Ecto neural progenitor cell (in vitro differentiated cells): ENCODE measurements around the gene PIGL.
A peak's percentile ranks its signal among the peaks of the same experiment; 100 is the strongest.
"Not testable (repeated sequence)": the region's sequence is repeated elsewhere in the genome, so short reads cannot be mapped to it uniquely, and the experiment has no call there.

Source experiments
- DNase-seq: peaks from one replicate; pipeline ENCODE4 v3.0.0-alpha.2; 2018; ENCODE audit warnings: low spot score

PIGL gene

DNA sequence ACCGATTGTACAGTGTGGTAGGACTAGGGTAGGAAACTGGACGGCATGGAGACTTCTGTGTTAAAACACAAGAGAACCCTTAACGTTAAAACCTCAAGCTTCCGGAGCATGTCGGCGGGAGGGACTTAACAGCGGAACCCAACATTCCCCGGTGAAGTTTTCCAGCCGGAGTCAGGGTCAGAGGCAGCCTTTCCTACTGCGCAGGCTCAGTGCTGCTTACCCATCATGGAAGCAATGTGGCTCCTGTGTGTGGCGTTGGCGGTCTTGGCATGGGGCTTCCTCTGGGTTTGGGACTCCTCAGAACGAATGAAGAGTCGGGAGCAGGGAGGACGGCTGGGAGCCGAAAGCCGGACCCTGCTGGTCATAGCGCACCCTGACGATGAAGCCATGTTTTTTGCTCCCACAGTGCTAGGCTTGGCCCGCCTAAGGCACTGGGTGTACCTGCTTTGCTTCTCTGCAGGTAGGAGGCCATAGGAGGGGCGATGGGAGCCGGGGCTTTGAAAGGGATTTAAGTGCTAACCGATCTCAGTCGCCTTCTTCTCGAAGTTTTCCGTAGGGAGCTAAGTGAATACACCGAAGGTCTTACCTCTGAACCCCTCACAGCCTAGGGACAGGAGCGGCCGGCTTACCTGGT, at the start of gene PIGL:
PIGL (plus strand) TSS at position 209 of the 634 bp plus-strand sequence; CDS start at position 226, 17 bp downstream.
- DNase-seq: peak; percentile 96

DNA sequence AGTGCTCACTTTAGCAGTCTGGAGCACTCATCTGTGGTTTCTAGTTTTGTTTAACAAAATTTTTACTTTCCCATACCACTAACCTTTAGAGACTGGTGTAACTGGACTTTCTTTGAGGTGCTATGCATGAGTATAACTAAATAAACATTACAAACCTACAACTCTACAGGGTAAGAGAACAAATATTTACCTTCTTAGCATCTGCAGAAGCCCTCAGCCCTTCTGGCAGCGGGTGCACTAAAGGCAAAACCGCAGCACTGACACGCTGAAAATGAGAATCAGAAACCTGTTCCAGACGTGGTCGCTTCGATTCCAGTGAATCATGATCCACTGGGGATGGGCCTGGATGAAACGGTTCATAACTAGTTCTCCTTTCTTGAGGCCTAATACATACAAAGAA, 45.4 kb upstream of the PIGL start:
- DNase-seq: no peak

DNA sequence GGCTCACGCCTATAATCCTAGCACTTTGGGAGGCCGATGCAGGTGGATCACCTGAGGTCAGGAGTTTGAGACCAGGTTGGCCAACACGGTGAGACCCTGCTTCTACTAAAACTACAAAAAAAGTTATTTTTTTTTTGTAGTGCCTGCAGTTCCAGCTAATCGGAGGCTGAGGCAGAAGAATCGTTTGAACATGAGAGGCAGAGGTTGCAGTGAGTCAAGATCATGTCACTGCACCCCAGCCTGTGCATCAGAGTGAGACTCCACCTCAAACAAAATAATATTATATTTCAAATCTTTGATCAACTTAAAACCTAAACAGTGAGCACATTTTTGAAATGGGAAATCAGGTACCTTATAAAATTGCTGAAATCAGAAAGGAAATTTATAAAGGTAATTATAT, 38.2 kb upstream of the PIGL start:
- no peak for DNase-seq

DNA sequence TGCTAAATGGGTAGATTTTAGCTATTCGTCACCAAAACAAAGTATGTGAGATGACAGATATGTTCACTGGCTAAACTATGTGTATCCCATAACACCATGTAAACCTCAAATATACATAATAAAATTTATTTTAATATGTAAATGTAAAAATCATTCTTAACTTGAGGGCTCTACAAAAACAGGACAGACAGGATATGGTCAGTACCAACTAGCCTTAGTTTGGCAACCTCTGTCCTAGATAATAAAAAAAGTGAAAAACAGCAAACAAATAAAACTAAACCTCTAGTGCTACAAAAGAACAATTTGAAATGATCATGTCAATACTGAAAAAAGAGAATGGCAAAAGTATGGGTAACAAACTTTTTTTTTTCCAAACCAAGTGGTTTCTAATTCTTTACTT, 35.4 kb upstream of the PIGL start:
- no peak for DNase-seq

DNA sequence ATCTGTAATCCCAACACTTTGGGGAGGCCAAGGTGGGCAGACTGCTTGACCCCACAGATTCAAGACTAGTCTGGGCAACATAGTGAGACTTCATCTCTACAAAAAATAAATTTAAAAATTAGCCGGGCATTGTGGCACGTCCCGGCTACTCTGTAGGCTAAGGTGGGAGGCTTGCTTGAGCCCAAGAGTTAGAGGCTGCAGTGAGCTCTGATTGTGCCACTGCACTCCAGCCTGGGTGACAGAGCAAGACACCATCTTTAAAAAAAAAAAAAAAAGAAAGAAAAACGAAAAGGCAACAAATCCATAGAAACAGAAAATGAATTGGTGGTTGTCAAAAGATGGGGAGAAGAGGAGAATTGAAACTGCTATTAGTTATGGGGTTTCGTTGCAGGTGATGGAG, 29.4 kb upstream of the PIGL start:
- no peak for DNase-seq

DNA sequence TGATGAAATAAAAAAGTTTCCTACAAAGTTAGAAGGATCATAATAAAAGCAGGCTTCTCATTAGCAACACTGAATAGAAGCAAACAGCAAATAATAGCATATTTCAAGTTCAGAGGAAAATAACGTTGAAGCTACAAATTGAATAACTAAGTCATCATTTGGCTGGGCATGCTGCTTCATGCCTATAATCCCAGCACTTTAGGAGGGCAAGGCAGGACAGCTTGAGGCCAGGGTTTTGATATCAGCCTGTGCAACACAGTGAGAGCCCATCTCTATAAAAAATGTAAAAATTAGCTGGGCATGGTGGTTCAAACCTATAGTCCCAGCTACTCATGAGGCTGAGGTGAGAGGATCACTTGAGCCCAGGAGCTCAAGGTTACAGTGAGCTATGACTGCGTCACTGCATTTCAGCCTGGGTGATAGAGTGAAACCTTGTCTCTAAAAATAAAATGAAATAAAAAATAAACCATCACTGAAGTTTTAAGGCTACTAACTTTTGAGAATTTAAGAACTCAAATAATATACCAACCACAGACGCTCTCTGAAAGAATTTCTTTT, 27.1 kb upstream of the PIGL start:
- DNase-seq: no peak

DNA sequence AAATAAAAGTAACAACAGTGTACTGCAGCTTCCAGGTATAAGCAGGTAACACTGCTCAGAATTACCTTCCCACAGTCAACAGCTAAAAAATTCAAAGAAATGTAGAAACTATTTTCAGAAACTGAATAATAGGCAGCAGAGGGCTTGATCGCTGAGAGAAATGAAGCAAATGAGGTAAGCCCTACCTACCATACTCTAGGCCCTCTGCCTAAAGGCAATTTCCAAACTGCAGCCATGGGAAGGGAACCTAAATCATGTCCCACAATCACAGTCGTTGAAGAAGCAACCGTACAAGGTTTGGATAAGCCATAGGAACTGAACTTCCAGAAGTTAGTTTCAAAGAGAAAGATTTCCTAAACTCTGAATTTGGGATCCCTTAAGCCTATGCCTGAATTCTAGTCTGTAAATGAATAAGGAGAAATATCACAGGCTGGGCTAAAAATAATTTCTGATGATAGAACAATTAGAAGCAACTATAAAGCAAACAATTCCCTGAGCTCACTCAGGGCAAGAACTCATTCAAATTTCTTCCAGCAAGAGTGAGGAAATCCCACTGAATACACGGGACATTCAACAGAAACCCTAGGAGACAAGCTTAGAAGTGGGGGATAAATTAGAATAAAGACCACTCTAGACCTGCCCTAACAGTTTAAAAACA, 26.2 kb upstream of the PIGL start:
- no peak for DNase-seq

DNA sequence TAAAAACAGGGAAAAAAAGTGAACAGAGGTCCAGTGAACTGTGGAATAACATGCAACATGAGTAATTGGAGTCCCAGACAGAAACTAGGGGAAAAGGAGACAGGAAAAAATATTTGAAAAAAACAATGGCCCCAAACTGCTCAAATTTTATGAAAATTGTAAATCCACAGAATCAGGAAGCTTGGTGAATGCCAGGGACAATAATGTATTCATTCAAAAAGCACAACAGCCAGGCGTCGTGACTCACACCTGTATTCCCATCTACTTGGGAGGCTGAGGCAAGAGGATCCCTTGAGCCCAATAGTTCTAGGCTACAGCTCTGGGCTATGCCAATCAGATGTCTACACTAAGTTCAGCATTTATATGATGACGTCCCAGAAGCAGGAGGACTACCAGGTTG, 25.4 kb upstream of the PIGL start:
- no peak for DNase-seq

DNA sequence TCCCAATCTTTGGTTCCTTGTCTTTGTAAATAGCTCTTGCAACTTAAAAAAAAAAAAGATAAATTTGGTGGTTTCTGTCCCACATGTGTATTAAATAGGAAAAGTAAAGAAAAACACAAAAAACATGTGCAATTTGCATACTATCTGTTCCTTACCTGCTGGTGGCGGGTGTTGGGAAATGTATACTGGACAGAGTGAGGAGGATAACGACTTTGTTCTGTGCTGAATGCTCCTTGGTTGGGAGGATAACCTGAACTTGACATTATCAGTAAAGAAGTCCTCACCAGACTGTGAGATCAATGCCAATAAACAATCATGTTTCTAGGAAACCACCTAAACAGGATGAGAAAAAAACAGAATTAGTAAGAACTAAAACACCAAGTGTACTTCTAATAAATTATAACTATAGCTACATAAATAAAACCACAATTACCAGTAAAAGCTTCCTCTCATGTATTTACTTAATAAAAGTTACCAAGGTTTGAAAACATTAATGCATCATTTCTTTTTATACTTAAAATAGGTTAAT, 22.6 kb upstream of the PIGL start:
- not testable (repeated sequence) for DNase-seq

DNA sequence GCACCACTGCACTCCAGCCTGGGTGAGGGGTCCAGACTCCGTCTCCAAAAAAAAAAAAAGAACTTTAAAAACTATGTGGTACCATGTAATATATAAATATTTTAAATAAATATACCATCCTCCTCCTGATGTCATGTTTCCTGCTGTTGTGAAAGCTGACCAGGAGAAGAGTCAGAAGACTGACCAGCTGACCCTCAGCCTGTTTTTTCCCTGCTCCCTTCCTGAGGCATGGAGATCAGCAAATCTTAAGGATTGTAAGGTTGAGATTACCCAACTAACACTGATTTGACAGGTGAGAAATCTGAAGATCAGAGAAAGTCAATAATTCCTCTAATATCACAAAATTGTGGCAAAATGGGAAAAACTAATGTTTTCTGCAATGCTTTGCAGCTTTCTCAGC, 19.7 kb upstream of the PIGL start:
- no peak for DNase-seq

DNA sequence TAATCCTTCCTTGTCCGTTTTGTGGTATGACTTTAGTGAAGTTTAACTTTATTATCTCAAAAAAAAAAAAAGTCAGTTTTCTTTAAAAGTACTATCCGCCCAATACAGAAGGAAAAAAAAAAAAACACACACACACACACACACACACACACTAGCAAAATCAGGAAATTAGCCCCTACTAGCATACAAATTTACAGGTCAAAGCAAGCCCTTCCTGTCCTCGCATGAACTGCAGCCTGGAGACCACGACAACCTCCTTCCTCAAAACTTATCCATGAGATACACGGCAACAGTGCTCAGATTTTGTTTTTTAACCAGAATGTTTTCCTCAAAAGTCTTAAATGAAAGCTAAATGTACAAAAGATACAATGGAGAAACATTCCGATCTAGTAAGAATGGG, 17.9 kb upstream of the PIGL start:
- DNase-seq: no peak

DNA sequence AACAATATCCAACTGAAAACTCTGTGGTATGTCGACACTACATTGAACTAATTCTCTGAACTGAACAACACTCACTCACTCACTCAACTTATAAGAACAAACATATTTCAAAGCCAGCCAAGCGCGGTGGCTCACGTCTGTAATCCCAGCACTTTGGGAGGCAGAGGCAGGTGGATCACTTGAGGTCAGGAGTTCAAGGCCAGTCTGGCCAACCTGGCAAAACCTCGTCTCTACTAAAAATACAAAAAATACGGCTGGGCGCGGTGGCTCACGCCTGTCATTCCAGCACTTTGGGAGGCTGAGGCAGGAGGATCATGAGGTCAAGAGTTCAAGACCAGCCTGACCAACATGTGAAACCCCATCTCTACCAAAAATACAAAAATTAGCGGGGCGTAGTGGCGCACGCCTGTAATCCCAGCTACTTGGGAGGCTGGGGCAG, 15.3 kb upstream of the PIGL start:
- DNase-seq: not testable (repeated sequence)

DNA sequence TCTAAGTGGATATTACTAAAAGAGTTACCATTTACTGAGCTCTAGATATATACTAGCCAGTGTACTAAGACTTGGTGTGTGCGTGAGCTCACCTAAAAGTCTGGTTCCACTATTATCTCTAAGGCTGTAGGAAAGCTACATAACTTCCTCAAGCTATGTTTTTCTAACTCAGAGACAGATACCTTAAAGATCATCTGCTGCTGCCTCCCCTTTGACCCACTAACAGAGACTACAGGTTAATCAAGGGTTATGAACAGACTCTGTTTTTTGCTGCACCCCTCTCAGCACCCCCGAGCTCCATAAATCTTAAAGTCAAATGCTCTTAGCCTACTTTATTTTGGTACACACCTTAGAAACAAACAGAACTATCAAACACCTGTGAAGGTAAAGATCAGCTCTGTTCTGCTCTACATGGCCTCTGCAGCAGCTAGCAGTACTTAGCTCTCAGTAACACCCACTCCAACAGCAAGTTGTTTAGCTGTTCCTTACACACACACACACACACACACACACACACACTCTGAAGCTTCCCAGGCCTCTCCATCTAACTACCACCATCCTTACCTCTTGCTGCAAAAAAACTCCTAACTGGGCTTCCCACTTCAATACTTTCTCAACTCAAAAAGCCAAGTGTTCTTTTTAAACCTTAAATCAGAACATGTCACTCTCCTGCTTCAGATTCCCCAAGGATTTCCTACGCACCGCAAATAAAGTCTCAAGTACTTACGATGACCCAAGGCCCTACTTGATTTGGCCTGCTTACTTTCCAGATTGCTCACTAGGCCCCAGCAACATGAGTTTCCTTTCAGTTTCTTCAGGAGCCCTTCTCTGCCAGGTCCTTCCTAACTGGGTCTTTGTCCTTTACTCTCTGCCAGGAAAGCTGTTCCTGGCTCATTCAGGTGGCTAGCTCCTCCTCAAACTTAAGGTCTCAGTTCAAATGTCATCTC, 14.2 kb upstream of the PIGL start:
- not testable (repeated sequence) for DNase-seq

DNA sequence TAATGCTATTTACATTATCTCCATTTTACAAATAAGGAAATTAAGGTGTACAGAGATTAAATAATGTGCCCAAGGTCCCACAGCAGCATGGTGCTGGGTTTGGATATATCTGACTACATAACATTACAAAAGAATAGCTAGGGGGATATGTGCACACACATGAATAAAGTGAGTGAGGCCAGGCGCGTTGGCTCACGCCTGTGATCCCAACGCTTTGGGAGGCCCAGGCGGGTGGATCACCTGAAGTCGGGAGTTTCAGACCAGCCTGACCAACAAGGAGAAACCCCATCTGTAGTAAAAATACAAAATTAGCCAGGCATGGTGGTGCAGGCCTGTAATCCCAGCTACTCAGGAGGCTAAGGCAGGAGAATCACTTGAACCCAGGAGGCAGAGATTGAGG, 12.2 kb upstream of the PIGL start:
- not testable (repeated sequence) for DNase-seq

DNA sequence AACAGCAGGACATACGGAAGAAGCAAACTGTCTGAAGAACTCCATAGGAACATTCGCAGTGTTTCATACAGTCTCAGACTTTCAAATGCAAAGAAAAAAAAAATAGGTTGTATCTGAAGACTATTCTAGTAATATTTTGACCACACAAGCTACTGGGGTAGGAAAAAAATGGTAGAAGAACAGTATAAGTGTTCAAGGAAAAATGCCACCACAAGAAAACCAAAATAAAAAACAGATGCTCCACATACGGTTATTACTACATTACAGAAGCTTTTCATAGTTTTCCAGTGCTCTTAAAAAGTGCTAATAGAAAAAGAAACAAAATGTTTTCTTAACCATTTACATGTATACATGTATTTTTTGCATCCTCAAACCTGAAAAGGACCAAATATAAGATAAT, 5.4 kb upstream of the PIGL start:
- no peak for DNase-seq

DNA sequence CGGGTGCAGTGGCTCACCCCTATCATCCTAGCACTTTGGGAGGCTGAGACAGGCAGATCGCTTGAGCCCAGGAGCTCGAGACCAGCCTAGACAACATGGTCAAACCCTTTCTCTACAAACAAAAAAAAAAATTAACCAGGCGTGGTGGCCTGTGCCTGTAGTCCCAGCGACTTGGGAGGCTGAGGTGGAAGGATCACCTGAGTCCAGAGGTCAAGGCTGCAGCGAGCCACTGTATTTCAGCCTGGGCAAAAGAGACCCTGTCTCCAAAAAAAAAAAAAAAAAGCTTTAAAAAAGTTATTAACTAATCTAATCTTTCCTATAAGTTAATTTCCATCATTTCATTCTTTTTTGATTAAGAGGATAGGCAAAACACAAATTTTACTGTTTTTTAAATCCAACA, 4.2 kb upstream of the PIGL start:
- no peak for DNase-seq

DNA sequence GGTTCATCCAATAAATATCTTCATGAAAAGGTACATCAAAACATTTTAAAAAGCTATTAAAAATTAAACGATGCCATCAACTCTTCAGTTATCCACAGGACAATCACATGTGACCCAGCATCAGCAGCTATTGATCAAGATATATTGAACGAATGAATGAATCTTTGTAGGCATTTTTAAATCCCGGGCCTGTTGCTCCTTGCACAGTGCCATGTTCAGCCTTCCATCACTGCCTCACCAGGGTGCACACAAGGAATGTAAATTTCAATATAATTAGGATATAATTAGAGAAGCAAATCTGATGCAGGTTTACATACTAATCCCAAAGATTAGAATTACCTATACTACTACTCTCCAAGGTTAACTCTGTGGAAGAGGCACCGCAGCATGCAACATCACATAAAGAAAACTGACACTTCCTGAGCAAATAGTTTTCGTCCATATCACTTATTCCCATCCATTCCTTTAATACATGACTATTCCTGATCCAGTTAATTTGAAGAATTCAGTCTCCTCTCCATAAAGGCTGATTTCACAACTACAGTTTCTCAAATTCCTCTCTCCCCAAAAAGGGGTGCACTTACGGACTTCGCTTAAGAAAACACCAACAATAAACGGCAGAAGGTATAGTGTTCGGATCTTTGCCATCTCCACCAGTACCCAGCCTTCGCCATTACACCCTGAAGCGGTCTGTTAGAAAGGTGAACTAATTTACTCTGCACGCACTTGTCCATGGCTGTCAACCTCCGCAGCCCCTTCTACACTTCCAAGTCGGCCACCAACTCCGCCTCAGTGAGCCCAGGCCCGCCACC, 2.6 kb upstream of the PIGL start:
- DNase-seq: no peak

DNA sequence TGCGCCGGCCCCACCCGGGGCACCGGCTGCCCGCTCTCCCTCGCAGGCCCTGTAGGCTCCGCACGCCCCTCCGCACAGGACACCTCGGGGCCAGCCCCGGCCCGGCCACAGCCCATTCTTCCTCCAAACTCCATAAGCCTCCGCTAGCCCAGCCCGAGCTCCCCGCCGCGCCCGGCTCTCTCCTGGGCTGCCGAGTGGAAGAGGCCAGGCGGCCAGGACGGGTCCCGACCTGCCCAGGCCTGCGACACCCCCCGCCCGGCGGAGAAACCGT, 2.1 kb upstream of the PIGL start:
- no peak for DNase-seq

DNA sequence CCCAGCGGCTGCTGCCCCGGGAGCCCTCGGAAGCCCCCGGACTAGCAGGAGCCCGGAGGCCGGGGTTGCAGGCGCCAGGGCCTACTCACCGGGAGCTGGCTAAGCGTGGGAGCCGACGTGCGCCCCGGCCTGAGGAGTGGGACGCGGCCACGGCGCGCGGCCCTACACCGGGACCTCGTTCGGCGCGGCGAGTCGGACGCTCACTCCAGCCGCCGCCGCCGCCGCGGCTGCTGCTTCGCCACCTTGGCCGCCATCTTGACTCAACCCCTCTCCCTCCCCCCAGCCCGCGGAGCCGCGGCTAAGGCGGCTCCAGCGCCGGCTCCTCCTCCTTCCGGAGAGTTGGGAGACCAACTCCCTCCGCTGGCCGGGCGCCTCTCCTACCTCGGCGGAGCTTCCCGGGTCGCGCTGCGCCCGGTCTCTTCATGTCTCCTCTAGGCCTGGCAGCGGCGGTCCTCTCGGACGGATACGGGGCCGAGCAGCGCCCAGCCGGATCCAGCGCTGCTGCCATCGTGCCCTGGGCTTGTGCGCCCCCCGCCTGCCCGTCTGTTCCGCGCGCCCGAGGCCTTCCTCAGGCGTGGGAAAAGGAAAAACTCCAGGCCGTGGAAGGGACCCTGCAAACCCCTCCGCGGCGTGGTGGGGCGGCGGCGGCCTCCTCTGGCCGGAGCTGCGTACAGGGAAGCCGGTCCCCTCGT, 1.6 kb upstream of the PIGL start, which contains the start of gene NCOR1:
NCOR1 (minus strand) TSS at position 262 of the 692 bp plus-strand sequence. CDS start 20,965 bp downstream, outside the sequence.
- DNase-seq: peak; percentile 98

DNA sequence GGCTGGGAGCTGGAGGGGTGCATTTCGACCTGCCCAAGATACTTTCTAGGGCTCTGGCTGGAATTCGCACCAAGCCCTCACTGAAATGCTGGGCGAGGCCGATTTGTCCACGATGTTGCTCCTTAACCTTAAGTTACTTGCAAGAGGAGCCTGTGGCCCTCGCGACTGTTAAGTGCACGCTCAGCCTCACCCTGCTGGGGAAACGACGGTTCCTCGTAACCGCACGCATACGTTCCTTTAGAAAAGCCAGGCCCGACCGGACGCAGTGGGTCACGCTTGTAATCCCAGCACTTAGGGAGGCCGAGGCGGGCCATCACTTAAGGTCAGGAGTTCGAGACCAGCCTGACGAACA, 1.1 kb upstream of the PIGL start:
- DNase-seq: no peak
